GM19438 (cell line): ENCODE measurements around the gene TRABD2A.
"Not testable (repeated sequence)": the region's sequence is repeated elsewhere in the genome, so short reads cannot be mapped to it uniquely, and the experiment has no call there.

Source experiments
- ATAC-seq: cut with Tn5 transposase; IDR thresholded peaks from one replicate; pipeline ENCODE4 v1.9.1; 2021; ENCODE audit warnings: low read depth; ENCODE audit not compliant: unreplicated experiment

The TRABD2A gene

DNA sequence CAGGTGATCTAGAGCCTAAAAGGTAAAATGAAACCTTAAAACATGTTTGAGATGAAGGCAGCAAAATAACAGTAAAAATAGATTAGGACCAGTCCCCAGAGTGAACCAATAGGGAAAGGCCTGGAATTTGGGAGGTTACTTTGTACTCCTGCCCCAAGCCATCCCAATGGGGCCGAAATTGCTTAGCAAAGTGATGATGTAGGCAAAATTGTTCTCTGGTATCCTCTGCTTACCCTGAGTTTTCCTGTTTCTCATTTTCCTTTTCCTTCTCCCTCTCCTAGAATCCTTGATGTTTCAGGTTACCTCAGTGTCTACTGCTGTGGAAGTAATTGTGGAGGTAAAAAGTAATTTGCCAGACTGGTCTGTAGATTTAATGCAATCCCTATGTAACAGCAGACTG is 92.9 kb downstream of the TRABD2A start:
- ATAC-seq: no peak

DNA sequence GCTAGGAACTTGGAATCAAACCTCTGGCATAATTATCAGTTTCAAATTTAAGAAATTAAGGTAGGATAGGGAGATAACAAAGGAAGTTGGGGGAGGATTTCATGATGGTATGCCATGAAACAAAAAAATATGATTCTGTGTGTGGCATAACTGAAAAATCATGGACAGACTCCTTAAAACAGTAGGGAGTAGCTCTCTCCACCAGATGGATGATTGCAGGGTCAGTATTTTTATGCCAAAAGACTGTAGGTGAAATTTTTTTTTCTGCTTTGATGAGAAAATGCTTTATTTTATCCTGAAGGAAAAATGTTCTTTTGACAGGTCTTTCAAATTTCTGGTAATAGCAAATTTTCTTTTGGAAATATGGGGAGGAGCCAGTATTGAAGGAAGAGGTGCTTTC is 94.3 kb downstream of the TRABD2A start:
- no peak for ATAC-seq

DNA sequence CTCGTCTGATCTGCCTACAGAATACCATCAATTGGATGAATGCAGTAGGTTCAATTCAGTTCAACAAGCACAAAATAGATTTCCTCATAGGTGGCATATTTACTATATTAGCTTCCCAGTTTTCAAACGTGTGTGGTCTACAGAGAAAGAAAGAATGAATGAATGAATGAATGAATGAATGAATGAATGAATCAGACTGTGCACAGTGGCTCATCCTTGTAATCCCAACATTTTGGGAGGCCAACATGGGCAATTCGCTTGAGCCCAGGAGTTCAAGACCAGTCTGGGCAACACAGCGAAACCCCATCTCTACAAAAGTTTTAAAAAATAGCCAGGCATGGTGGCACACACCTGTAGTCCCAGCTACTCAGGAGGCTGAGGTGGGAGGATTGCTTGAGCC is 94.9 kb downstream of the TRABD2A start:
- no peak for ATAC-seq

DNA sequence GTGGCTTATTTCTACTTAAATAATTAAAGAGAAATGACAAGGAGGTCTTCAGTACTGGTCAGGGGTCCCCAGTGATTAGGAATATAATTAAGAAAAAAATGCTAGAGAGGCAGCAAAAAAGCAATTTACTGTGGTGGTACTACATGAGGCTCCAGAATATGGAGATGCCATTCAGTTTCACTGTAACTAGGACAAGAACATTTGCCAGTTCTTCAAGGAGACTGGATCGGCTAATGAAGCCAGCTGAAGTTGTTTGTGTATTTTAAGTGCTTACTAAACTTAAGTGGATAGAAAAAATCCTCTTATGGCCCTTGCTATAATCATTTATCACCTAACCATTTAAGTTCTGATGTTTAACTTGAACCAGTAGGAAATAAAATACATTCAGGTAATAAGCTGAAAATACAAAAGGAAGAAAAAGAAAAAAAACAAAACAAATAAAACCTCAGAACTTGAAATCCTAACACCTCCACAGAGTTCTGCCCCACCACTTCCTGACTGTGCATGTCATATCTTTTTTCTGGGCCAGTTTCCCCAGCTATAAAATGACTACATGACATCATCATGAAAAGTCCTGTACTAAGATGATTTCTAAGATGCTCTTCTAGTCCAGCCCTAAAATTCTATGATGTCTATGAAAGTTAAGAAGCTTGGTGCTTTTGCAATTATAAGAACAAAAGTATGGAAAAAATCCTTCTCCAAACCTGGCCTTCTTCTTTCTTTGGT is 98.0 kb downstream of the TRABD2A start:
- no peak for ATAC-seq

DNA sequence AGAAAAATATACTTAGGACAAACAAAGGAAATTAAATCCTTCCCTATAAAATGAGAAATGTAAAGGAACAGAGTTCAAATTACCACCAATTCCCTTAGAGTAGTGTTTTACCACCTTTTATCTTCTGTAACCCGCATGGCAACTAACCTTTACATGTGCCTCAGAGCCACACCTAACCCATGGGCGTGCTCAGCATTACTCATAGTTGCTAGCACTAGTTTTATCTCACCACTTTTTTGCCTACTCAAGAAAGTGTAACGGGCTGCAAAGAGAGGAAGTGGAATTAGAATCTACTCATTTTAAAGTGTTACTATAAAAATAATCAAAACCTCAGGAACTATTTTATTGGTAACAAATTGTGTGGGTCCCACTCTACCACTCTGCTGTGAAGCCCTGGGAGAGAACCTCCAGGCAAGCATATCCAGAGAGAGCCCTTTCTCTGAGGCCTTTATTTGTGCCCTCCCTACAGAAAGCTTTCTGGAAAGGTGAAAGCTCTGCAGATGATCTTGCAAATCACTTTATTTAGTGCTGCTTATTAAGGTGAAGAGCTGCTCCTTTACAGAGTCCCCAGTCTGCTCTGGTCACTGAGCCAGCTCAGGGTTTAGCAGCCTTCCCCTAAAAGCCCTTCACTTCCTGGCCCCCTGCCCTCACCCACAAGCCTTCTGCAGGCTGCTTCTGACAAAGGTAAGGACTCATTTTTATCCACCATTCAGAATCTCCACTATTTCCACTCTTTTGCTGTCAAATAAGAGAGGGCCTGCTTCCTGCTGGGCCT is 98.8 kb downstream of the TRABD2A start:
- ATAC-seq: no peak

DNA sequence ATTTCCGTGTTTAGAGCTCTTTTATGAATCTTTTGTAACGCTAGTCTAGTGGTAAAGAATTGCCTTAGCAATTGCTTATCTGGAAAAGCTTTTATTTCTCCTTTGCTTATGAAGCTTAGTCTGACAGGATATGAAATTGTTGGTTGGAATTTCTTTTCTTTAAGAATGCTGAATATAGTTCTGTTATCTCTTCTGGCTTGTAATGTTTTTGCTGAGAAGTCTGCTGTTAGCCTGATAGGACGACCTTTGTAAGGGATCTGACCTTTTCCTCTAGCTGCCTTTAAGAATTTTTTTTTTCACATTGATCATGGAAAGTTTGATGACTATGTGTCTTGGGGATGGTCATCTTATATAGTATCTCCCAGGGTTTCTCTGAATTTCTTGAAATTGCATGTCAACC is 101.1 kb downstream of the TRABD2A start:
- no peak for ATAC-seq

DNA sequence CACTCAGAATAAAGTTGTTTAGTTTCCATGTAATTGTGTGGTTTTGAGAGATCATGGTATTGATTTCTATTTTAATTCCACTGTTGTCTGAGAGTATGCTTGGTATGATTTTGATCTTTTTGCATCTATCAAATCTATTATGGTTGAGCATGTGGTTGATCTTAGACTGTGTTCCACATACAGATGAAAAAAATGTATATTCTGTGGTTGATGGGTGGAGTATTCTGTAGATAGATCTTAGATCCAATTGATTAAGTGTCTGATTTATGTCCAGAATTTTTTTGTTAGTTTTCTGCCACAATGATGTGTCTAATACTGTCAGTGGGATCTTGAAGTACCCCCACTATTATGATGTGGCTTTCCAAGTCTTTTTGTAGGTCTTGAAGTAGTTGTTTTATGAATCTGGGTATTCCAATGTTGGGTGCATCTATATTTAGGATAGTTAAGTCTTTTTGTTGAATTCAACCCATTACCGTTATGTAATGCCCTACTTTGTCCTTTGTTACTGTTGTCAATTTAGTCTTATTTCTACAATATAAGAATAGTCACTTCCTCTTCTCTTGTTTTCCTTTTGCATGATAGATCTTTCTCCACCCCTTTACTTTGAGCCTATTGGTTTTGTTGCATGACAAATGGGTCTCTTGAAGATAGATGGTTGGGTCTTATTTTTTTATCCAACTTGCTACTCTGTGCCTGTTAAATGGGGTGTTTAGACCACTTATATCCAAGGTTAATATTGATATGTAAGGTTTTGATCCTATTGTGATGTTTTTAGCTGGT is 101.8 kb downstream of the TRABD2A start:
- ATAC-seq: no peak

DNA sequence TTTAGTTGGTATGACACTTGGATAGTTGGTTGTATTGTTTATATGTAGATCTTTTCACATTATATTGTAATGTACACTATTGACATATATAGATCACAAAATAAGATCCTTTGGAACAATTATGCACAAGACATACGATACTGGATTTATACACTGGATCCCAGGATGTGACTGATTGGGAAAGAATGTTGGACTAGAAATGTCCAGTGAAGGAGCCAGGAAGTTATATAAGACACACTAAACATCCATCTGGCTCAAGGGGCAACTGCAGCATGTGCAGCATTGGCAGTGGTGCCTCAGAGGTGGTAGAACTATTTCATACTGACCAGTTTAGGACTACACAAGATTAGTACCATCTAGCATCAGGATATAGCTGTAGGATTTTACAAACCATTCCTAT is 104.9 kb downstream of the TRABD2A start:
- no peak for ATAC-seq

DNA sequence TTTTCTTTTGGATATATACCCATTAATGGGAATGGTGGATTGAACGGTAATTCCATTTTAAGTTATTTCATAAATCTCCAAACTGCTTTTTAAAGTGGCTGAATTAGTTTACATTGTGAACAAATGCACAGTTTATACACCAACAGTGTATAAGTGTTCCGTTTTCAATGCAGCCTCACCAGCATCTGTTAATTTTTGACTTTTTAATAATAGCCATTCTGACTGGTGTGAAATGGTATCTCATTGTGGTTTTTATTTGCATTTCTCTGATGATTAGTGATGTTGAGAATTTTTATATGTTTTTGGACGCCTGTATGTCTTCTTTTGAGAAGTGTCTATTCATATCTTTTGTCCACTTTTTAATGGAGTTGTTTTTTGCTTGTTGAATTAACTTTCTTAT is 107.3 kb downstream of the TRABD2A start:
- ATAC-seq: not testable (repeated sequence)
